Fibroblast of skin of left quadriceps (primary cell): ENCODE data around the gene APBA3.

Experiments
- DNase-seq, 2 experiments: peaks; one replicate each; pipeline ENCODE4 v3.0.0-alpha.2; 2013; ENCODE audit warnings: low read depth in 2 of 2

APBA3 gene

GRCh38 chr19:3761382-3762129 lies at the start of gene APBA3:
Gene APBA3, minus strand, starts transcription at chr19:3761692. Its CDS starts 1,428 bp downstream, at chr19:3760264.
- peak; percentile 69 to 75 for DNase-seq

DNA sequence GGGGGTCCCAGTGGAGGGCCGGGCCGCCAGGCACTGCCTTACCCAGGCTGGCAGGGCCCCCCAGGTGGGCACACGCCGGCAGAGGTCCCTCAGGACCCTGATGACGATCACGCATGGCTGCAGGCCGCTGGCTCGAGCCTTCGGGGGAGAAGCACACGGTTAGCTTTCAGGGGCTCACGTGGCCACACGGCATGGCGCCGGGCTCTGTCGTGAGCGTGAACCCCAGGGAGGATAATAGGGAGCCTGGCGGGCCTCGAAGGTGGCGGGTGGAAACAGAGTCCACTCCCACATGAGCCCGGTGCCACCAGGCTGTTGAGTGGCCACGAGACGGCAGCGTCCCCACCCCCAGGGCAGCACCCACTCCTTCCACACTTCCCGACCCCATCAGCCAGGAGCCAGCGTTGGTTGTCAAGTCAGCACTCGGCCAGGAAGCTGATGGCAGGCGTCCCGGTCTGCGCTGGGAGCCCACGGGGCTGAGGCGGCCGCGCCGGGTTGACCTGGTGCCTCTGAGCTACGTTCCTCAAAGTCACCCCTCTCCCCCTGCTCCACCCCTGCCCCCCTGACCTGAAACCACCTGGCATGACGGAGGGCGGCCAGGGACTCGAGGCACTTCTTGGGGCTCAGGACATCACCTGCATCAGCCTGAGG lies 49.3 kb upstream of the APBA3 start:
- no peak for DNase-seq

GRCh38 chr19:3809881-3810707 lies 48.6 kb upstream of the APBA3 start:
- DNase-seq = no peak

GRCh38 chr19:3808420-3809143 lies 47.1 kb upstream of the APBA3 start:
- no peak for DNase-seq

DNA sequence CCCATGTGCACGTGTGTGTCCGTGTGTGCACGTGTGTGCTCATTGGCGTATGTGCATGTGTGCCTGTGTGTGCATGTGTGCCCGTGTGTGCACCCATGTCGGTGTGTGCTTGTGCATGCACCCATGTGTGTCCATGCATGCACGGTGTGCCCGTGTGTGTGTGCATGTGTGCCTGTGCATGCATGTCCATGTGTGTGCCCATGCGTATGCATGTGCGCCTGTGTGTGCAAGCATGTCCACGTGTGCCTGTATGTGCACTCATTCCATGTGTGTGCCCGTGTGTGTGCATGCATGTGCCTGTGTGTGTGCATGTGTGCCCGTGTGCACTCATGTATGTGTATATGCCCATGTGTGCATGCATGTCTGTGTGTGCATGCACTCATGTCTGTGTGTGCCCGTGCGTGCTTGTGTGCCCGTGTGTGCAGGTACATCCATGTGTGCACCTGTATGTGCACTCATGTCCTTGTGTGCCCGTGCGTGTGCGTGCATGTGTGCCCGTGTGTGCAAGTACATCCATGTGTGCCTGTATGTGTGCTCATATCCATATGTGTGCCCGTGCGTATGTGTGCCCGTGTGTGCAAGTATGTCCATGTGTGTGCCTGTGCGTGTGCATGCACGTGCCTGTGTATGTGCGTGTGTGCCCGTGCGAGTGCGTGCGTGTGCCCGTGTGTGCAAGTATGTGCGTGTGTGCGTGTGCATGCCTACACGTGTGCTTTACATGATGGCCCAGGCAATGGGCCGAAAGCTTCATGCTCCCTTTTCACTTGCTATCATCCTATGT lies 46.3 kb upstream of the APBA3 start:
- DNase-seq = no peak

DNA sequence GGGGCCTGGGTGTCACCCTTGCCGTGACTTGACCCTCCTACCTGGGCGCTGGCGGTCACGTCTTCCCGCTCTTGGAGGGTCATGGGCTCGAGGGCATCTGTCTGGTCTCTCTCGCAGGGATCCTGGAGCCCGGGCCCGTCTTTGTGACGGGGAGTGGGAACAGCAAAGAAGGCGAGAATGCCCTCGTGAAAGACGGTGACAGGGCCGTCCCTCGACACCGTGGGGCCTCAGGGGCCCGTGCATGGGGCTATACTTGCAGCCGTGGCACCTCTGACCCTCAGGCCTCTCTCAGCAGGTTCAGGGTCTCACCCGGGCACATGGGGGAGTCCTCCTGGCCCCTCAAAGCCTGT lies 45.6 kb upstream of the APBA3 start:
- DNase-seq = no peak

DNA sequence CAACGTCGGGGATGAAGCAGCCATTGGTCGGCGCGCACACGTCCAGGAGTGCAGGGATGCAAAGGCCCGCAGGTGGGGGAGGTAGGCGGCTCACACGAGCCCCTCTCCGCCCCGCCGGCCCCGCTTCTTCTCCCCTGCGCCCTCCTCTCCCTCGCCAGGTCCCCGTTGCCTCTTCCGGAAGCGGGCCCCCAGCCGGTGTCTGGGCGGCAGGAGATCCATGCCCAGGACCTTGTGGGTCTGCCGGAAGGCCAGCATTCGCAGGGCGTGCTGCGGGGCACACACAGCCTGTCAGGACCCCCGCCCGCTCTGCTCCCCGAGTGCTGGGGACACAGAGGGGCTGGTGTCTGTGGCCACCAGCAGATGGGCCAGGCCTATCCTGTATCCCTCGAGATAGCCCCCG lies 44.4 kb upstream of the APBA3 start:
- DNase-seq = no peak

DNA sequence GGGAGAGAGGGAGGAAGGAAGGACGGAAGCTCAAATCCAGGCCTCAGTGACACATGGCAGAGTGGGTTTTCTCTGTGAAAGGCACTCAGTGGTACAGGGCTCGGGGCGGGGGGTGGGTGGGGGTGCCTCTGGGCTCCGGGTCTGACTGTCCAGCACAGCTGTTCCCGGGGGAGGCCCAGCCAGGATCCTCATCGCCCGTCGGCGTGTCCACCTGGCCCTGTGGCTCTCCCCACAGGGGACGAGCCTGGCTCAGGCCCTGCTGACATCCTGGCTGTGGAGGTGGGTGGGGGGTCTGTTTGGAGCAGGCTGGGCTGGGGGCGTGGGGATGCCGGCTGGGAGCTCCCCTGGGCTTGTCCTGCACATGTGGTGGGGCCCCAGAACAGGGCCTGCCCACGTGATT lies 42.9 kb upstream of the APBA3 start:
- no peak for DNase-seq

GRCh38 chr19:3803986-3804385 lies 42.5 kb upstream of the APBA3 start:
- no peak for DNase-seq

- DNase-seq = no peak
Observed at GRCh38 chr19:3803114-3803888, 41.8 kb upstream of the APBA3 start.

- DNase-seq = no peak
Observed at GRCh38 chr19:3801412-3802096, 40.1 kb upstream of the APBA3 start.

DNA sequence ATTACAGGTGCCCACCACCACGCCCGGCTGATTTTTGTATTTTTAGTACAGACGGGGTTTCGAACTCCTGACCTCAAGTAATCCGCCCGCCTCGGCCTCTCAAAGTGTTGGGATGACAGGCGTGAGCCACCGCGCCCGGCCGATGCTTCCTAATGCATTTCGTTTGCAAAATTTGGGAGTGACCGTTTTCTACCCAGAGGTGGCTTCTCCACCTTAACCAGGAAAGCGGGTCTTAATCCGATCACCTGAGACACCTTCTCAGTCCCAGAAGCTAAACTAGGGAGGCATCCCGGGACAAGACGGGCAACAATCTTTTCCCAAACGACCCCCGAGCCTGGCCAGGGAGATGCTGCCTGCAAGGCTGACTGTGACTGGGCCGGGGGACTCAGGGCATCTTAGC lies 39.5 kb upstream of the APBA3 start:
- no peak for DNase-seq

- DNase-seq = no peak
Observed at GRCh38 chr19:3798137-3798536, 36.6 kb upstream of the APBA3 start.

DNA sequence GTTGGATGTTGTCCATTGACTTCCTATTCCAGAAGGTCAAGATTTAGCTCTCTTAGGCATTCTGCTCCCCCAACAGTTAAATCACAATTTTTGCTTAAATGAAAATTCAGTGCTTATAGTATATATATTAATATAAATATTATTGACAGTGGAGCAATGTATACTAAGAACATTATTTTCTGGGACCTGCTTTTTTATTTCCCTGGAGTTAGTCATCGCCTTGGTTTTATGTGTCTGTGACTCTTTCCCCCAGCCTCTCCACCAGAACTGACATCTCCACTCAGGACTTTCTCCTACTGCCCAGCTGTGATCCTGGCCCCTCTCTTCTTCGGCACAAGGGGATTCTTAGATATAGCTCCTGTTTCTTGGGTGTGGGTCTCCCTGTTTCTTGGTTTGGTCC lies 34.9 kb upstream of the APBA3 start:
- DNase-seq = no peak

DNA sequence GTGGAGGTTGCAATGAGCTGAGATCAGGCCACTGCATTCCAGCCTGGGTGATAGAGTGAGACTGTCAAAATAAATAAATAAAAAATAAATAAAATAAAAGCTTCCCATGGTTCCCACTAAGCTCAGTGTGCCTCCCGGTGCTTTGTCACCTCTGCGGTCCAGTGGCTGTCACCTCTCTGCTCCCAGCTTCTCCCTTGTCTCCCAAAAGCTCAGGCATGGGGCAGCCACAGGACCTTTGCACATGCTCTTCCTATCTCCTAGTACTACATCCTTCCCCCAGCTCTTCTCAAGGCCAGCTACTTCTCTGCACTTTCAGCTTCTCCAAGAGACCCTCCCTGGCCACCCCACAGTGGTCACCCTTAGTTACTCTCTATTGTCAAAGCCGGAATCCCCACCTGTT lies 32.3 kb upstream of the APBA3 start:
- DNase-seq = no peak

DNA sequence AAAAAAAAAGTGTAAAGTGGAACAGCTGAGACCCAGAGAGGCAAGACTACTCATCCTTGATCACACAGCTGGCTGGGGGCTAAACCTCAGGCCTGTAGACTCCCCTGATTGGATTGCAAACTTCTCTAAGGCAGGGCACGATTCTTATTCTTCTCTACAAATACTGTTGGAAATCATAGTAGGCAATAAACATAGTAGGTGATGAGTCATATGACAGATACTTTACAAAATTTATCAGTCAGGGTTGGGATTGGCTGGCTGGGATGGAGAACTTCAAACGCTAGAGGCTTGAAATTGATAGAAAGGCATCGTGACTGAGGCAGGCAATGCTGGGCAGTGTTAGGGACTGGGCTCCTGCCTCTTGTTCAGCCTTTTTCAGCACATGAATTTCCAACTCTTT lies 30.6 kb upstream of the APBA3 start:
- no peak for DNase-seq

DNA sequence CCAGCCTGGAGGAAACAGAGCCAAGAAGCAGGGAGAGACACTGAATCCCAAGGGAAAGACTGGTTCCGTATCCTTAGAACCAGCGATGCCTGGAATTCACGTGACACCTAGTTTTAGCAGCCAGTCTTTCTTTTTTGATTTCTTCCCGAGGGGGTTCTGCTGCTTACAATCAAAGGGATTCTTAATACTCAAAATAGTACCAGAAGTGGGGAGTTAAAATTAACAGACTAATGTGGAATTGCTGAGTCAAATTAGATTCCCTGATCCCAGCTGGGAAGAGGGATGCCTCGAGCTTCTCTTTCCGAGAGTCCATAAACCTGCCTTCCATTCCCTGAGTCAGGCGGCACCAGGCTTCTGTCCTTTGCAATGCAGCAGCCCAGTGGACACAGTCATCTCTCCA lies 29.4 kb upstream of the APBA3 start:
- DNase-seq = no peak

DNA sequence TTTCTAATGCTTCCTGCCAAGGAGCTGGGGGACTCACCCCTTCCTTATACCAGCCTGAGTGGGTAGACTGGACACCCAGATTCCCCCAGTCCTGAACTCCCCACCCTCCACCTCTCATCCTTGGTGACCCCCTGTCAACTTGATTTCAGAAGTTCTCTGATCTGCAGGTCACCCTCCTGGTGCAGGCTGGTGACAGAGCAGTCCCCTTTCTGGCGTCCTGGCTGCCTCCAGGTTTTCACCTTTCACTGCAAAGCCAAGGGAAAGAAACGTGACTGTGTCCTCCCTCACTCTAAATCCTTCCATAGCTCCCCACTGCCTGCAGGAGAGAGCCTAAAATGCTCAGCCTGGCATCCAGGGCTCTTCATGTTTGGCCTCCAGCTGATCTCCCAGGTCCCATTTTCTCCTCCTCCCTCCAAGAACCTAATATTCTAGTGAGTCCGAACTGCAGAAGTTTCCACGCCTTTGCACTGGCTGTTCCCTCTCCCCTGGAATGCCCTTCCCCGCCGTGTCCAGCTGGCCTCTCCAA lies 28.8 kb upstream of the APBA3 start:
- DNase-seq = no peak

GRCh38 chr19:3788996-3789778 lies 27.7 kb upstream of the APBA3 start:
- DNase-seq = no peak
